ENCODE measurements around the gene HSD17B14. TPM values are rescaled to one million over a fixed set of nuclear protein-coding genes. Genes with fewer than 3 reads are reported as not detected.

The HSD17B14 gene
- polyA plus RNA-seq, 1 of the 3 experiments (the other 2 are of a cell fraction): 29.7 TPM

DNA sequence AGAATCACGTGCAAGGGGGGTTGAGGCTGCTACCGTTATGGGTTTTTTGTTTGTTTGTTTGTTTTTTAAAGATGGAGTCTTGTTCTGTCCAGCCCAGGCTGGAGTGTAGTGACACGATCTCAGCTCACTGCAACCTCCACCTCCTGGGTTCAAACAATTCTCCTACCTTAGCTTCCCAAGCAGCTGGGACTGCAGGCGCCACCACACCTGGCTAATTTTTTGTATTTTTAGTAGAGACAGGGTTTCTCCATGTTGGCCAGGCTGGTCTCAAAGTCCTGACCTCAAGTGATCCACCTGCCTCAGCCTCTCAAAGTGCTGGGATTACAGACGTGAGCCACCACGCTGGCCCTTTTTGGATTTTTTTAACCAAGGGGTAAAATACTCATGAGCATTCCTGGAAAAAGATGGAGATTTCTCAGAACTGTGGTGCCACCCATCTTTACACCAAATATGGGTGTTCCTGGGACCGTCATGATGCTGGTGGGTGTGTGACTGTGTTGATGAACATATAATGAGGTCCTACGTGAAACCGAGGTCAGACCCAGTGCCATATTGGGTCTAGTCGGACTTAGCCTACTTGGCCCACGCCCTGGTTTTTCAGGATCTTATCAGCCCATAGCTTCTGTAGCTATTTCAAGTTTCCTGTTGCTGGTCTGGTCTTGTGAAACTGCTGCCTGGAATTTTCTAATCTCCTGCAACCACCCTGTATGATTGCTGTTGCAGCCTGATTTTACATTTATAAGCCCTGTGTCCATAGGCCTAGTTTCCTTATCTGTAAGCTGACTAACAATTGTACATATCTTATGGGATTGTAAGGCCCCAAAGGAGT is 42.1 kb upstream of the HSD17B14 start:
- CTCF ChIA-PET: interaction anchor here (0.6 to 1.2 kb wide), 3 partner anchors 33 to 692 kb away, joined by 3 read pairs; no protein-coding TSS in a partner anchor
- no peak for DNase-seq

More for the DNA sequence above, 42.1 kb upstream of the HSD17B14 start:
- H3K4me2 ChIP-seq: no peak overlapping the region
- no peak overlapping the region for H2AFZ ChIP-seq (ENCODE audit: low read depth)
- peaks cover 12 to 22% of the 10 kb centered on the region in 2 experiments; a peak in 3 of 4 replicates for H3K4me1 ChIP-seq (ENCODE audit: control insufficient read depth in 1 of 2, insufficient read depth in 2 of 2, low read depth in 1 of 2, low read length in 1 of 2)
- no peak overlapping the region; a peak in 1 of 4 replicates for H3K27ac ChIP-seq (ENCODE audit: low read depth in 2 of 2, low read length in 1 of 2)
- H3F3A ChIP-seq (replicated peaks; ENCODE audit: insufficient read depth): peaks cover 59% of the 10 kb centered on the region
- no peak overlapping the region for H3K9ac ChIP-seq
- no peaks in the 10 kb centered on the region for H3K9me3 ChIP-seq
- no peaks in the 10 kb centered on the region for H3K9me2 ChIP-seq
- H3K36me3 ChIP-seq (replicated peaks in 1 of 2; ENCODE audit: control insufficient read depth in 1 of 2, insufficient read depth in 2 of 2, low read length in 1 of 2): peaks cover 27 to 77% of the 10 kb centered on the region in 2 experiments
- H3K79me2 ChIP-seq (ENCODE audit: insufficient read depth): peaks cover 57% of the 10 kb centered on the region
- no peaks in the 10 kb centered on the region for H3K27me3 ChIP-seq (ENCODE audit: insufficient read depth)
- TF ChIP-seq, protein P1, sequence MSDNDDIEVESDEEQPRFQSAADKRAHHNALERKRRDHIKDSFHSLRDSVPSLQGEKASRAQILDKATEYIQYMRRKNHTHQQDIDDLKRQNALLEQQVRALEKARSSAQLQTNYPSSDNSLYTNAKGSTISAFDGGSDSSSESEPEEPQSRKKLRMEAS (IDR thresholded peaks at IDR 0.05; ENCODE audit: low read depth): no peak
- TF ChIP-seq RAD21 (IDR thresholded peaks at IDR 0.05; ENCODE audit: low read length): no peak
- no peak for TF ChIP-seq RCOR1 (IDR thresholded peaks at IDR 0.05; ENCODE audit: low read length)
- TF ChIP-seq ELF1 (IDR thresholded peaks at IDR 0.05): no peak
- no peak for TF ChIP-seq TEAD4 (IDR thresholded peaks at IDR 0.05; ENCODE audit: borderline replicate concordance, insufficient read depth)
- no peak for TF ChIP-seq FOXJ3 (CRISPR knock-in tag; IDR thresholded peaks at IDR 0.05)
- no peak for TF ChIP-seq CHD2 (IDR thresholded peaks at IDR 0.05; ENCODE audit: low read length, partially characterized antibody)
- TF ChIP-seq SMC3 (IDR thresholded peaks at IDR 0.05; ENCODE audit: low read depth, low read length): no peak
- TF ChIP-seq GABPA (IDR thresholded peaks at IDR 0.05; ENCODE audit: low read depth): no peak
- no peak for TF ChIP-seq IRF3 (IDR thresholded peaks at IDR 0.05; ENCODE audit: low read depth, low read length)
- no peak for TF ChIP-seq JUND (IDR thresholded peaks at IDR 0.05)
- no peak for TF ChIP-seq FOSL2 (IDR thresholded peaks at IDR 0.05; ENCODE audit: borderline replicate concordance, low read depth)
- TF ChIP-seq RXRA (IDR thresholded peaks at IDR 0.05; ENCODE audit: borderline replicate concordance, low read depth): no peak
- TF ChIP-seq, protein P2, sequence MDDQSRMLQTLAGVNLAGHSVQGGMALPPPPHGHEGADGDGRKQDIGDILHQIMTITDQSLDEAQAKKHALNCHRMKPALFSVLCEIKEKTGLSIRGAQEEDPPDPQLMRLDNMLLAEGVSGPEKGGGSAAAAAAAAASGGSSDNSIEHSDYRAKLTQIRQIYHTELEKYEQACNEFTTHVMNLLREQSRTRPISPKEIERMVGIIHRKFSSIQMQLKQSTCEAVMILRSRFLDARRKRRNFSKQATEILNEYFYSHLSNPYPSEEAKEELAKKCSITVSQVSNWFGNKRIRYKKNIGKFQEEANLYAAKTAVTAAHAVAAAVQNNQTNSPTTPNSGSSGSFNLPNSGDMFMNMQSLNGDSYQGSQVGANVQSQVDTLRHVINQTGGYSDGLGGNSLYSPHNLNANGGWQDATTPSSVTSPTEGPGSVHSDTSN (IDR thresholded peaks at IDR 0.05): no peak
- no peak for TF ChIP-seq ZBTB33 (IDR thresholded peaks at IDR 0.05; ENCODE audit: borderline replicate concordance, low read depth)
- no peak for TF ChIP-seq MXI1 (IDR thresholded peaks at IDR 0.05; ENCODE audit: low read depth, low read length)
- no peak for TF ChIP-seq POLR2AphosphoS5 (IDR thresholded peaks at IDR 0.05; ENCODE audit: low read depth, low read length)
- TF ChIP-seq, protein P3, sequence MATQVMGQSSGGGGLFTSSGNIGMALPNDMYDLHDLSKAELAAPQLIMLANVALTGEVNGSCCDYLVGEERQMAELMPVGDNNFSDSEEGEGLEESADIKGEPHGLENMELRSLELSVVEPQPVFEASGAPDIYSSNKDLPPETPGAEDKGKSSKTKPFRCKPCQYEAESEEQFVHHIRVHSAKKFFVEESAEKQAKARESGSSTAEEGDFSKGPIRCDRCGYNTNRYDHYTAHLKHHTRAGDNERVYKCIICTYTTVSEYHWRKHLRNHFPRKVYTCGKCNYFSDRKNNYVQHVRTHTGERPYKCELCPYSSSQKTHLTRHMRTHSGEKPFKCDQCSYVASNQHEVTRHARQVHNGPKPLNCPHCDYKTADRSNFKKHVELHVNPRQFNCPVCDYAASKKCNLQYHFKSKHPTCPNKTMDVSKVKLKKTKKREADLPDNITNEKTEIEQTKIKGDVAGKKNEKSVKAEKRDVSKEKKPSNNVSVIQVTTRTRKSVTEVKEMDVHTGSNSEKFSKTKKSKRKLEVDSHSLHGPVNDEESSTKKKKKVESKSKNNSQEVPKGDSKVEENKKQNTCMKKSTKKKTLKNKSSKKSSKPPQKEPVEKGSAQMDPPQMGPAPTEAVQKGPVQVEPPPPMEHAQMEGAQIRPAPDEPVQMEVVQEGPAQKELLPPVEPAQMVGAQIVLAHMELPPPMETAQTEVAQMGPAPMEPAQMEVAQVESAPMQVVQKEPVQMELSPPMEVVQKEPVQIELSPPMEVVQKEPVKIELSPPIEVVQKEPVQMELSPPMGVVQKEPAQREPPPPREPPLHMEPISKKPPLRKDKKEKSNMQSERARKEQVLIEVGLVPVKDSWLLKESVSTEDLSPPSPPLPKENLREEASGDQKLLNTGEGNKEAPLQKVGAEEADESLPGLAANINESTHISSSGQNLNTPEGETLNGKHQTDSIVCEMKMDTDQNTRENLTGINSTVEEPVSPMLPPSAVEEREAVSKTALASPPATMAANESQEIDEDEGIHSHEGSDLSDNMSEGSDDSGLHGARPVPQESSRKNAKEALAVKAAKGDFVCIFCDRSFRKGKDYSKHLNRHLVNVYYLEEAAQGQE (IDR thresholded peaks at IDR 0.05; ENCODE audit: low read depth, low read length): no peak
- no peak for TF ChIP-seq RFX5 (IDR thresholded peaks at IDR 0.05; ENCODE audit: low read length)
- H3K4me3 ChIP-seq (ENCODE audit: low read depth in 2 of 2, low read length in 1 of 2): no peak overlapping the region
- H4K20me1 ChIP-seq (ENCODE audit: insufficient read depth): peaks cover 55% of the 10 kb centered on the region
- 95% methylated on average over 11 of the region's 11 CpGs for WGBS (ENCODE audit: low lambda C conversion rate)
- POLR2A ChIA-PET: interaction anchor here (0.5 to 0.6 kb wide), 2 partner anchors 60 to 1070 kb away, joined by 3 read pairs; no protein-coding TSS in a partner anchor
